Endothelial cell of umbilical vein (primary cell): Measurements from ENCODE around the gene ZG16B. TPM values are rescaled to one million over a fixed set of nuclear protein-coding genes. Genes with fewer than 3 reads are reported as not detected.

Experiments used
- BruUV-seq: library from RNA; stranded (reverse); fragments of 400-500 nt; replicated peaks from 2 replicates; lab custom pipeline; 2021; lab: Mats Ljungman, UMichigan
- CTCF ChIA-PET: fragments of 300-600, 350-600 bp; sonication (Branson Sonifier 250); formaldehyde crosslinking; loops from one replicate; lab custom pipeline; 2021; ENCODE audit warnings: antibody characterized with exemption, inconsistent platforms; lab: Charles Lee
- POLR2A ChIA-PET: fragments of 300-600, 350-600 bp; sonication (Branson Sonifier 250); formaldehyde crosslinking; loops from one replicate; lab custom pipeline; 2021; ENCODE audit warnings: antibody characterized with exemption, inconsistent platforms; lab: Charles Lee
- DNase-seq: peaks from one replicate; pipeline ENCODE4 v3.0.0-alpha.2; 2011; ENCODE audit warnings: low read depth, low spot score
- FAIRE-seq: peaks from 2 replicates; lab custom pipeline; 2011; peaks lifted over from hg19 to GRCh38; lab: Jason Lieb, UNC
- H2AFZ ChIP-seq: 2 replicates; pipeline ENCODE4 v1.6.0; 2012; ENCODE audit warnings: low read depth, low read length, control low read depth, inconsistent platforms
- H3K27ac ChIP-seq: 2 replicates; pipeline ENCODE4 v1.5.1; 2011; ENCODE audit warnings: low read depth, mild to moderate bottlenecking, control low read depth, low read length, moderate library complexity; ENCODE audit not compliant: insufficient read depth
- H3K27me3 ChIP-seq, 2 experiments: 2 replicates each; pipeline versions ENCODE4 v1.6.0 to v1.6.1; 2011; ENCODE audit warnings: low read length in 2 of 2, mixed read lengths in 1 of 2; ENCODE audit not compliant: control insufficient read depth in 2 of 2, insufficient read depth in 2 of 2
- H3K36me3 ChIP-seq, 2 experiments: 2 replicates in 1 of 2; 3 replicates in 1 of 2; pipeline ENCODE4 v1.5.1; 2011; ENCODE audit warnings: low read length in 2 of 2, mild to moderate bottlenecking in 1 of 2, moderate library complexity in 1 of 2; ENCODE audit not compliant: control insufficient read depth in 2 of 2, insufficient read depth in 2 of 2; ENCODE audit errors: extremely low read depth in 1 of 2
- H3K4me1 ChIP-seq: 3 replicates; pipeline ENCODE4 v1.5.1; 2011; ENCODE audit warnings: mild to moderate bottlenecking, low read length; ENCODE audit not compliant: control insufficient read depth, insufficient read depth; ENCODE audit errors: extremely low read depth
- H3K4me2 ChIP-seq: 2 replicates; pipeline ENCODE4 v1.6.1; 2011; ENCODE audit warnings: low read length, control low read depth, mixed read lengths; ENCODE audit not compliant: insufficient read depth
- H3K4me3 ChIP-seq, 3 experiments: fragments of 200-600 bp in 1 of 3; sonication (generic), shearing (Covaris generic) in 1 of 3; replicated peaks in 1 of 3; 2 replicates each; pipeline ENCODE4 v1.5.1; 2011 to 2016; ENCODE audit warnings: control low read depth in 3 of 3, low read length in 3 of 3, mild to moderate bottlenecking in 2 of 3, inconsistent platforms in 1 of 3, low read depth in 1 of 3, moderate library complexity in 1 of 3; ENCODE audit not compliant: insufficient read depth in 1 of 3
- H3K79me2 ChIP-seq: 2 replicates; pipeline ENCODE4 v1.6.0; 2012; ENCODE audit warnings: low read length, inconsistent platforms; ENCODE audit not compliant: control insufficient read depth, insufficient read depth
- H3K9ac ChIP-seq: replicated peaks from 2 replicates; pipeline ENCODE3; 2011; ENCODE audit warnings: low read length, control low read depth; ENCODE audit not compliant: insufficient read depth; ENCODE audit errors: extremely low read depth
- H3K9me1 ChIP-seq: replicated peaks from 3 replicates; pipeline ENCODE4 v1.6.0; 2011; ENCODE audit warnings: mild to moderate bottlenecking, low read length; ENCODE audit not compliant: control insufficient read depth, insufficient read depth; ENCODE audit errors: extremely low read depth
- H3K9me3 ChIP-seq: replicated peaks from 2 replicates; pipeline ENCODE4 v1.5.1; 2012; ENCODE audit warnings: low read length, inconsistent platforms; ENCODE audit not compliant: control insufficient read depth, insufficient read depth
- H4K20me1 ChIP-seq: replicated peaks from 2 replicates; pipeline ENCODE3; 2011; ENCODE audit warnings: mild to moderate bottlenecking, low read length; ENCODE audit not compliant: control insufficient read depth, insufficient read depth; ENCODE audit errors: extremely low read depth
- EZH2 ChIP-seq: IDR thresholded peaks from 2 replicates; pipeline ENCODE4 v1.6.1; 2012; ENCODE audit warnings: borderline replicate concordance, low read depth, mild to moderate bottlenecking, moderate library complexity, low read length, inconsistent platforms; ENCODE audit not compliant: severe bottlenecking
- POLR2A ChIP-seq: IDR thresholded peaks from 2 replicates; pipeline ENCODE4 v1.6.1; 2012; ENCODE audit warnings: low read depth, mild to moderate bottlenecking, control low read depth, low read length
- dilution Hi-C: fragments of 300-500 bp; cut with MboI; formaldehyde crosslinking; loops from one replicate; pipeline ENCODE4 v1.15.0; 2019; ENCODE audit warnings: low sequenced_read_pairs; ENCODE audit not compliant: extremely low pct_ligation_motif_present
- intact Hi-C: fragments of 100-400 bp; cut with micrococcal nuclease; formaldehyde crosslinking; loops from one replicate; pipeline ENCODE4 v1.10.0; 2022
- polyA plus RNA-seq, 4 experiments: library from polyadenylated mRNA; depleted of rRNA in 3 of 4; stranded (reverse) in 3 of 4; unstranded in 1 of 4; fragments of >200 nt; gene quantifications; 2 replicates each; pipeline versions ENCODE4 v1.2.1 to v1.2.3, GENCODE V29; 2011 to 2012; ENCODE audit warnings: missing spikeins in 1 of 4
- total RNA-seq: library from RNA; stranded (reverse); gene quantifications from 2 replicates; pipeline ENCODE4 v1.2.3, GENCODE V29; 2021
- TF ChIP-seq, protein P1 (sequence below): IDR thresholded peaks from 2 replicates; pipeline ENCODE4 v1.6.1; 2011; ENCODE audit not compliant: insufficient read depth, insufficient read length
- TF ChIP-seq, protein P2 (sequence below), 2 donors: IDR thresholded peaks; 1 replicate in 1 of 2; 2 replicates in 1 of 2; pipeline ENCODE4 v1.5.1; 2011; ENCODE audit warnings: low read length in 2 of 2, mild to moderate bottlenecking in 2 of 2, moderate library complexity in 2 of 2, control low read depth in 1 of 2, inconsistent platforms in 1 of 2, low read depth in 1 of 2; ENCODE audit not compliant: insufficient read depth in 1 of 2; ENCODE audit errors: extremely low read depth in 1 of 2

Gene ZG16B
- total and polyA plus RNA-seq, 2 donors (not counting 3 experiments of a cell fraction or from before 2014, with no cell fraction given) = 0.22 TPM; not detected in 1

DNA sequence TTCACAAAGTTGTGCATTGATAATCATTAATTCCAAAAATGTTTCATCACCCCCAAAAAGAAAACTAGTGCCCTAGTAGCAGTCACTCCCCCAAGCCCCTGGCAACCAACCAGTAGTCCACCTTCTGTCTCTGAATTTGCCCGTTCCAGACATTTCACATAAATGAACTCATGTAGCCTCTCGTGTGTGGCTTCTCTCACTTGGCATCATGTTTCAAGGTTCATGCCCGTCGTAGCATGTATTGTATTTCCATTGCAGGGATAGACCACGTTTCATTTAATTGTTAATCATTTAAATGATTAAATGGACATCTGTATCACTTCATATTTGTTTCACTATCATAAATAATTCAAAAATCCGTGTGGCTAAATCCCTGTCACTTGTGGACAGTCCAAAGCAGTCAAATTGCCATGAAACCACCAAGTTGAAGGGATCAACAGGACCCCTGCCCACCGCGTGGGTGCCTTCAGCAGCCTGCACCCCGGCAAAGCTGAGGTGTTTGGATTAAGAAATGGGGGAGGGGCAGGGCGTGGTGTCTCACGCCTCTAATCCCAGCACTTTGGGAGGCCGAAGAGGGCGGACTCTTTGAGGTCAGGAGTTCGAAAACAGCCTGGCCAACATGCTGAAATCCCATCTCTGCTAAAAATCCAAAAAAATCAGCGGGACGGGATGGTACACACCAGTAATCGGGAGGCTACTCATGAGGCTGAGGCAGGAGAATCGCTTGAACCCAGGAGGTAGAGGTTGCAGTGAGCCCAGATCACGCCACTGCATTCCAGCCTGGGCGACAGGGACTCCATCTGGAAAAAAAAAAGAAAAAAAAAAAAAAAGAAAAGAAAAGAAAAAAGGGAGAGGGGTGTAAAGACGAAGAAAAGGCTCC is 44.2 kb downstream of the ZG16B start:
- TF ChIP-seq, protein P1, sequence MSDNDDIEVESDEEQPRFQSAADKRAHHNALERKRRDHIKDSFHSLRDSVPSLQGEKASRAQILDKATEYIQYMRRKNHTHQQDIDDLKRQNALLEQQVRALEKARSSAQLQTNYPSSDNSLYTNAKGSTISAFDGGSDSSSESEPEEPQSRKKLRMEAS = no peak
- Histone ChIP-seq H3K9me3 (no peaks in the 10 kb centered on the region), H3K4me1 (no peaks in the 10 kb centered on the region), H3K9me1 (no peaks in the 10 kb centered on the region), H2AFZ (no peak overlapping the region), H3K36me3 (no peaks in the 10 kb centered on the region), H3K9ac (no peak overlapping the region), H3K27me3 (peaks cover 0 to 2% of the 10 kb centered on the region in 2 experiments), H3K4me2 (no peak overlapping the region), H3K79me2 (no peaks in the 10 kb centered on the region), H3K4me3 (no peak overlapping the region), H4K20me1 (no peaks in the 10 kb centered on the region), H3K27ac (no peak overlapping the region)
- FAIRE-seq = no peak
- ChIA-PET POLR2A (no interaction called here), CTCF (interaction anchor here (0.6 to 13.6 kb wide), 11 partner anchors 9 to 81 kb away, joined by 3 to 372 read pairs (median 6); no protein-coding TSS in a partner anchor)
- no peak for DNase-seq
- intact Hi-C loops = loop anchor here (2.0 kb wide), 1 partner anchor 31 kb away; no protein-coding TSS in a partner anchor
- dilution Hi-C loops = no loop called here
- BruUV-seq = no TSS peak

DNA sequence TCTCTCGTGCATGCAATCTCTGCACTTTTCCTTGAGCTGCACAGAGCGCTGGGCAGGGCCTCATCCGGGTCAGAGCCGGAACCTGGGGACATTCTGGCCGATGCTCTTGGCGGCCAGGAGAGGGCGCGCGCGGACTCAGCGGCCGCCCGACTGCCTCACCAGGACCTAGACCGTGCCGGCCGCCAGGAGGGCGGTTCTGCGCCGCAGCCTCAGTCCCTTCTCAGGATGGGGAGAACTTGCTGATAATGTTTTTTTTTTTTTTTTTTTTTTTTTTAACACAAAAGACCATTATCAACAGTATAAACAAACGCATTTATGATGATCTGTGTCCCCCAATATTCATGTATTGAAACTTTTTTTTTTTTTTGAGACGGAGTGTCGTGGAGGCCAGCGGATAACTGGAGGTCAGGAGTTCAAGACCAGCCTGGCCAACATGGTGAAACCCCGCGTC is 44.8 kb downstream of the ZG16B start:
- intact Hi-C loops (loop anchor here (1.0 to 2.0 kb wide), 3 partner anchors 30 to 52 kb away; no protein-coding TSS in a partner anchor), dilution Hi-C loops (no loop called here)
- Histone ChIP-seq H4K20me1 (no peaks in the 10 kb centered on the region), H3K4me1 (no peaks in the 10 kb centered on the region), H3K9me1 (no peaks in the 10 kb centered on the region), H3K79me2 (no peaks in the 10 kb centered on the region), H3K4me3 (no peak overlapping the region), H3K27ac (no peak overlapping the region), H3K9ac (no peak overlapping the region), H3K4me2 (no peak overlapping the region), H3K27me3 (peaks cover 0 to 2% of the 10 kb centered on the region in 2 experiments), H3K36me3 (no peaks in the 10 kb centered on the region), H2AFZ (no peak overlapping the region), H3K9me3 (no peaks in the 10 kb centered on the region)
- TF ChIP-seq, protein P2, sequence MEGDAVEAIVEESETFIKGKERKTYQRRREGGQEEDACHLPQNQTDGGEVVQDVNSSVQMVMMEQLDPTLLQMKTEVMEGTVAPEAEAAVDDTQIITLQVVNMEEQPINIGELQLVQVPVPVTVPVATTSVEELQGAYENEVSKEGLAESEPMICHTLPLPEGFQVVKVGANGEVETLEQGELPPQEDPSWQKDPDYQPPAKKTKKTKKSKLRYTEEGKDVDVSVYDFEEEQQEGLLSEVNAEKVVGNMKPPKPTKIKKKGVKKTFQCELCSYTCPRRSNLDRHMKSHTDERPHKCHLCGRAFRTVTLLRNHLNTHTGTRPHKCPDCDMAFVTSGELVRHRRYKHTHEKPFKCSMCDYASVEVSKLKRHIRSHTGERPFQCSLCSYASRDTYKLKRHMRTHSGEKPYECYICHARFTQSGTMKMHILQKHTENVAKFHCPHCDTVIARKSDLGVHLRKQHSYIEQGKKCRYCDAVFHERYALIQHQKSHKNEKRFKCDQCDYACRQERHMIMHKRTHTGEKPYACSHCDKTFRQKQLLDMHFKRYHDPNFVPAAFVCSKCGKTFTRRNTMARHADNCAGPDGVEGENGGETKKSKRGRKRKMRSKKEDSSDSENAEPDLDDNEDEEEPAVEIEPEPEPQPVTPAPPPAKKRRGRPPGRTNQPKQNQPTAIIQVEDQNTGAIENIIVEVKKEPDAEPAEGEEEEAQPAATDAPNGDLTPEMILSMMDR (IDR thresholded peaks at IDR 0.05; ENCODE audit: extremely low read depth in 1 of 2, insufficient read depth in 1 of 2, low read depth in 1 of 2, low read length in 2 of 2) = peak; percentile 98
- TF ChIP-seq EZH2 (no peak), POLR2A (no peak)
- no TSS peak for BruUV-seq
- ChIA-PET POLR2A (no interaction called here), CTCF (interaction anchor here (0.6 to 13.6 kb wide), 9 partner anchors 9 to 82 kb away, joined by 3 to 372 read pairs (median 5); no protein-coding TSS in a partner anchor)
- peak; percentile 63 for DNase-seq
- FAIRE-seq = peak; percentile 87
